Loucy (cell line): ENCODE data around the gene LRCH2.
"Not testable (repeated sequence)": the region's sequence is repeated elsewhere in the genome, so short reads cannot be mapped to it uniquely, and the experiment has no call there.

Experiments used
- H2AFZ ChIP-seq: fragments of 200-600 bp; sonication (generic); 2 replicates; pipeline ENCODE4 v1.6.0; 2016; ENCODE audit warnings: antibody characterized with exemption, mild to moderate bottlenecking, low read length, moderate library complexity
- H3F3A ChIP-seq: fragments of 200-600 bp; 2 replicates; pipeline ENCODE4 v1.6.0; 2016; ENCODE audit warnings: antibody characterized with exemption, low read depth, mild to moderate bottlenecking
- H3K27me3 ChIP-seq: fragments of 200-600 bp; sonication (generic); 2 replicates; pipeline ENCODE4 v1.6.1; 2014; ENCODE audit warnings: low read length, mild to moderate bottlenecking; ENCODE audit not compliant: insufficient read depth, poor library complexity, severe bottlenecking
- H3K36me3 ChIP-seq: fragments of 200-600 bp; sonication (generic); 2 replicates; pipeline ENCODE4 v1.6.1; 2016; ENCODE audit warnings: low read length; ENCODE audit not compliant: insufficient read depth
- H3K4me1 ChIP-seq: fragments of 200-600 bp; sonication (generic); 2 replicates; pipeline ENCODE4 v1.5.1; 2014; ENCODE audit warnings: low read length, mild to moderate bottlenecking; ENCODE audit not compliant: insufficient read depth, poor library complexity, severe bottlenecking
- H3K4me2 ChIP-seq: fragments of 200-600 bp; sonication (generic); 2 replicates; pipeline ENCODE4 v1.6.0; 2014; ENCODE audit warnings: antibody characterized with exemption, low read length, low read depth, mild to moderate bottlenecking; ENCODE audit not compliant: poor library complexity, severe bottlenecking
- H3K4me3 ChIP-seq: fragments of 200-600 bp; sonication (generic); 2 replicates; pipeline ENCODE4 v1.5.1; 2014; ENCODE audit warnings: low read length, mild to moderate bottlenecking, mixed read lengths; ENCODE audit not compliant: poor library complexity, severe bottlenecking
- H3K79me2 ChIP-seq: fragments of 200-600 bp; sonication (generic); 2 replicates; pipeline ENCODE4 v1.6.1; 2014; ENCODE audit warnings: low read length; ENCODE audit not compliant: insufficient read depth
- H3K9ac ChIP-seq: fragments of 200-600 bp; sonication (generic); 2 replicates; pipeline ENCODE4 v1.6.0; 2014; ENCODE audit warnings: mild to moderate bottlenecking, low read depth, low read length, moderate library complexity; ENCODE audit not compliant: poor library complexity, severe bottlenecking
- H3K9me2 ChIP-seq: fragments of 200-600 bp; sonication (generic); replicated peaks from 2 replicates; pipeline ENCODE4 v1.6.1; 2016; ENCODE audit warnings: low read depth, low read length, mixed read lengths
- H3K9me3 ChIP-seq: fragments of 200-600 bp; sonication (generic); 2 replicates; pipeline ENCODE4 v1.6.1; 2014; ENCODE audit warnings: mild to moderate bottlenecking, antibody characterized with exemption, low read length, low read depth; ENCODE audit not compliant: insufficient read depth
- H4K20me1 ChIP-seq: fragments of 200-600 bp; sonication (generic); 2 replicates; pipeline ENCODE4 v1.6.0; 2014; ENCODE audit warnings: antibody characterized with exemption, low read length, mild to moderate bottlenecking; ENCODE audit not compliant: insufficient read depth, poor library complexity, severe bottlenecking
- EZH2phosphoT487 ChIP-seq: fragments of 200-600 bp; IDR thresholded peaks from 2 replicates; pipeline ENCODE4 v1.6.1; 2018; ENCODE audit warnings: antibody characterized with exemption, mild to moderate bottlenecking, moderate library complexity, borderline replicate concordance
- TF ChIP-seq, protein P1 (sequence below): fragments of 200-600 bp; sonication (generic); conservative IDR thresholded peaks from 2 replicates; pipeline ENCODE4 v1.5.1; 2014; ENCODE audit warnings: mild to moderate bottlenecking, antibody characterized with exemption, low read length

The LRCH2 gene

GRCh38 chrX:115226929-115227328, 7.0 kb downstream of the LRCH2 start:
- H3K36me3 ChIP-seq = no peaks in the 10 kb centered on the region
- H3K4me1 ChIP-seq = no peaks in the 10 kb centered on the region
- H4K20me1 ChIP-seq = no peaks in the 10 kb centered on the region
- H3K9me2 ChIP-seq = no peaks in the 10 kb centered on the region
- no peak overlapping the region for H2AFZ ChIP-seq
- H3K9ac ChIP-seq = no peak overlapping the region
- H3K27me3 ChIP-seq = no peaks in the 10 kb centered on the region
- H3K79me2 ChIP-seq = no peaks in the 10 kb centered on the region
- no peak overlapping the region for H3K4me3 ChIP-seq
- H3K9me3 ChIP-seq = no peaks in the 10 kb centered on the region
- TF ChIP-seq, protein P1, sequence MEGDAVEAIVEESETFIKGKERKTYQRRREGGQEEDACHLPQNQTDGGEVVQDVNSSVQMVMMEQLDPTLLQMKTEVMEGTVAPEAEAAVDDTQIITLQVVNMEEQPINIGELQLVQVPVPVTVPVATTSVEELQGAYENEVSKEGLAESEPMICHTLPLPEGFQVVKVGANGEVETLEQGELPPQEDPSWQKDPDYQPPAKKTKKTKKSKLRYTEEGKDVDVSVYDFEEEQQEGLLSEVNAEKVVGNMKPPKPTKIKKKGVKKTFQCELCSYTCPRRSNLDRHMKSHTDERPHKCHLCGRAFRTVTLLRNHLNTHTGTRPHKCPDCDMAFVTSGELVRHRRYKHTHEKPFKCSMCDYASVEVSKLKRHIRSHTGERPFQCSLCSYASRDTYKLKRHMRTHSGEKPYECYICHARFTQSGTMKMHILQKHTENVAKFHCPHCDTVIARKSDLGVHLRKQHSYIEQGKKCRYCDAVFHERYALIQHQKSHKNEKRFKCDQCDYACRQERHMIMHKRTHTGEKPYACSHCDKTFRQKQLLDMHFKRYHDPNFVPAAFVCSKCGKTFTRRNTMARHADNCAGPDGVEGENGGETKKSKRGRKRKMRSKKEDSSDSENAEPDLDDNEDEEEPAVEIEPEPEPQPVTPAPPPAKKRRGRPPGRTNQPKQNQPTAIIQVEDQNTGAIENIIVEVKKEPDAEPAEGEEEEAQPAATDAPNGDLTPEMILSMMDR = peak; percentile 28
- no peak for TF ChIP-seq EZH2phosphoT487
- no peak overlapping the region for H3K4me2 ChIP-seq
- no peaks in the 10 kb centered on the region for H3F3A ChIP-seq

GRCh38 chrX:115217346-115217745, 16.6 kb downstream of the LRCH2 start:
- H2AFZ ChIP-seq, H3K9me2 ChIP-seq, H3K9me3 ChIP-seq, H4K20me1 ChIP-seq, H3K4me3 ChIP-seq, H3F3A ChIP-seq, H3K27me3 ChIP-seq, H3K4me1 ChIP-seq, H3K36me3 ChIP-seq, H3K79me2 ChIP-seq, H3K4me2 ChIP-seq, H3K9ac ChIP-seq: not testable (repeated sequence)

DNA sequence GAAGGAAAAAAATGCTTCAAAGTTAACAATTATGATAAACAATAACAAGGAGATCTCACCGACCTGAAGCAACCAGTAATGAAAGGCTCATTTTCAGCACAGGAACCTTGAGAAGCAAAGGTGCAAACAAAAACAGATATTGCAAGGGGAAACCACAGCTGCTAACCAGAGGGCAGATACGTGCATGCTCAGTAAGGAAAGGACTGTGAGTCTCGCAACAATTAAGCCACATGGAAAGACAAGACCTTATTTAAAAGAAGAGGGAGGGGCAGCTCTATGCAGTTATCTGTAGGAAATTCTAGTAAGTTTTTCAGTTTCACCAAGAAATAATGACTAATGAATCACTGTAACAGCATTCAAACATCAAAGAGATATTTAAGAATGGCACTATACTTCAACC, 19.3 kb downstream of the LRCH2 start:
- no peaks in the 10 kb centered on the region for H3K9me3 ChIP-seq
- H3K79me2 ChIP-seq = no peaks in the 10 kb centered on the region
- no peaks in the 10 kb centered on the region for H3K4me1 ChIP-seq
- H3K36me3 ChIP-seq = no peaks in the 10 kb centered on the region
- TF ChIP-seq EZH2phosphoT487 = no peak
- TF ChIP-seq, protein P1 = no peak
- no peak overlapping the region for H3K9ac ChIP-seq
- no peaks in the 10 kb centered on the region for H3K9me2 ChIP-seq
- no peak overlapping the region for H3K4me2 ChIP-seq
- H3K4me3 ChIP-seq = no peak overlapping the region
- no peaks in the 10 kb centered on the region for H3K27me3 ChIP-seq
- H2AFZ ChIP-seq = no peak overlapping the region
- no peaks in the 10 kb centered on the region for H4K20me1 ChIP-seq
- H3F3A ChIP-seq = no peaks in the 10 kb centered on the region

DNA sequence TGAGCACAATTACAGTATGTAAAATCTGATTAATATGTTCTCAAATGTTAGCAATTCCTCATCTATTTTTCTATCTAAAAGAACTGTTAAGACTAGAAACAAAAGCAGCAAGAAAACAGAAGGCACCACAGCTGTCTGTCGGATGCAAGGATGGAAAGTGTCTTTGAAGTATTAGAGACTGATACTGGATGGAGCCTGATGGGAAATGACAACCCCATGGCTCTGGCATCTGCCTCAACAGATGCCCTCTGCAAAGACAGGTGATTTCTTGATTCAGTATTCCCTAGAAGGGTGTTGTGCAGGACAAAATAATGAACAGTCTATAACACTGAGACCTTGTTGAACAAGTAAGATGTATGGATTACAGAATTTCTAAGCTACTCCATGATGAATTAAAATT, 19.7 kb downstream of the LRCH2 start:
- no peaks in the 10 kb centered on the region for H3K27me3 ChIP-seq
- no peaks in the 10 kb centered on the region for H3K9me2 ChIP-seq
- H3F3A ChIP-seq = no peaks in the 10 kb centered on the region
- no peaks in the 10 kb centered on the region for H3K4me1 ChIP-seq
- H3K9ac ChIP-seq = no peak overlapping the region
- H2AFZ ChIP-seq = no peak overlapping the region
- no peaks in the 10 kb centered on the region for H3K79me2 ChIP-seq
- no peaks in the 10 kb centered on the region for H3K9me3 ChIP-seq
- TF ChIP-seq EZH2phosphoT487 = no peak
- TF ChIP-seq, protein P1 = no peak
- no peak overlapping the region for H3K4me3 ChIP-seq
- no peak overlapping the region for H3K4me2 ChIP-seq
- no peaks in the 10 kb centered on the region for H3K36me3 ChIP-seq
- no peaks in the 10 kb centered on the region for H4K20me1 ChIP-seq

GRCh38 chrX:115209547-115209946, 24.3 kb downstream of the LRCH2 start:
- not testable (repeated sequence) for H3K4me3 ChIP-seq, H3K4me2 ChIP-seq, H3K27me3 ChIP-seq, H3K9ac ChIP-seq, H3K79me2 ChIP-seq, H3K9me2 ChIP-seq, H3K9me3 ChIP-seq, H3K36me3 ChIP-seq, H2AFZ ChIP-seq, H3F3A ChIP-seq, H3K4me1 ChIP-seq, H4K20me1 ChIP-seq
